ENCODE data around the gene DOCK9. TPM values are rescaled to one million over a fixed set of nuclear protein-coding genes. Genes with fewer than 3 reads are reported as not detected.

The DOCK9 gene
- total RNA-seq, 1 donor from 2014 or later = 45.9 TPM

DNA sequence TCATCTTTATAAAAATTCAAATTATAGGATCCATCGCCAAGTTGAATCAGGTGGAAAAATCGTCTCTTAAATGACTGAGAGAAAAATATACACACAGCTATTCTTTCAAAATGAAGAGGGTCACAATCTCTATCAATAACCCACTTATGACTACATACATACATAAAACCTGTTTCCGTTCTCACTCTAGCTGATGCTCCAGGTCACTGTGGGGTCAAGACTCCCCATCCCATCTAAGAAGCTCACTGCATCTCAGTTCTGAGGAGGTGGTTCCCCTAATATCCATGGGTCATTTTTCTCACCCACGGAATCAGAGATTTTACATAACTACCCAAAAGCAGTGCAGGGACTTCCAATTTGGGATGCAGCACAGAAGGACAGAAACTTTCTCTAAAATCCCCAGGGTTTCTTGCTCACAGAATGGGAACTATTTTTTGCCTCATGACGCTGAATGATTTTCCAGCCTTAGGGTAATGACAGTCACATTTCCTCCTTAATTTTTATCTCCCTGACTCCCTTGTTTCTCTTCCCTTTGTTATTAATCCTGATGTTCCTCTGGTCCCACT is 56.8 kb downstream of the DOCK9 start:
- no peak overlapping the region for H3K27ac Mint-ChIP-seq (ENCODE audit: unreplicated experiment)
- H3K36me3 Mint-ChIP-seq (ENCODE audit: low read depth) = peaks cover 8% of the 10 kb centered on the region
- H3K4me3 Mint-ChIP-seq (ENCODE audit: unreplicated experiment) = no peak overlapping the region
- no peaks in the 10 kb centered on the region for H3K9me3 Mint-ChIP-seq (ENCODE audit: low read depth)
- TF ChIP-seq, protein P1, sequence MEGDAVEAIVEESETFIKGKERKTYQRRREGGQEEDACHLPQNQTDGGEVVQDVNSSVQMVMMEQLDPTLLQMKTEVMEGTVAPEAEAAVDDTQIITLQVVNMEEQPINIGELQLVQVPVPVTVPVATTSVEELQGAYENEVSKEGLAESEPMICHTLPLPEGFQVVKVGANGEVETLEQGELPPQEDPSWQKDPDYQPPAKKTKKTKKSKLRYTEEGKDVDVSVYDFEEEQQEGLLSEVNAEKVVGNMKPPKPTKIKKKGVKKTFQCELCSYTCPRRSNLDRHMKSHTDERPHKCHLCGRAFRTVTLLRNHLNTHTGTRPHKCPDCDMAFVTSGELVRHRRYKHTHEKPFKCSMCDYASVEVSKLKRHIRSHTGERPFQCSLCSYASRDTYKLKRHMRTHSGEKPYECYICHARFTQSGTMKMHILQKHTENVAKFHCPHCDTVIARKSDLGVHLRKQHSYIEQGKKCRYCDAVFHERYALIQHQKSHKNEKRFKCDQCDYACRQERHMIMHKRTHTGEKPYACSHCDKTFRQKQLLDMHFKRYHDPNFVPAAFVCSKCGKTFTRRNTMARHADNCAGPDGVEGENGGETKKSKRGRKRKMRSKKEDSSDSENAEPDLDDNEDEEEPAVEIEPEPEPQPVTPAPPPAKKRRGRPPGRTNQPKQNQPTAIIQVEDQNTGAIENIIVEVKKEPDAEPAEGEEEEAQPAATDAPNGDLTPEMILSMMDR (IDR thresholded peaks at IDR 0.05) = no peak
- no peak for DNase-seq (ENCODE audit: low spot score)
- peaks cover 18% of the 10 kb centered on the region for H3K4me1 Mint-ChIP-seq (ENCODE audit: low read depth)
- no peaks in the 10 kb centered on the region for H3K27me3 Mint-ChIP-seq (ENCODE audit: low read depth)

DNA sequence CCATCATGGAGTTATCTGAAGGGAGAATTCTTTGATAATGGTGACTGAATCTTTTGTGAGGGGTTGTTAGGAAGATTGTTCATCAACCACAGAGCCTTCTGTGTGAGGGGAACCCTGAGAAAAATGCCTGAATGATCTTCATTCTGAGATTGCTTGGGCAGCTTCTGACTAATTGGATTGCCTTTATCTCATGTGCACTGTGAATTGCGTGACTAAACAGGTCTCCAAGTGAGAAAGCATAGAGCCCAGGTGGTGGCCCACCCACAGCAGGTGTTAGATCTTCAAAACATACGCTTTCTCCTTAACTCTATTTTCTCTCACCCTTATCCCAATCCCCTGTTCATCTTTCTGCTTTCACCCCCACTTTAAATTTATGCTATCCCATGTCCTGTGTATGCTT is 58.3 kb downstream of the DOCK9 start:
- H3K27ac Mint-ChIP-seq (ENCODE audit: unreplicated experiment) = no peak overlapping the region
- peaks cover 9% of the 10 kb centered on the region for H3K4me1 Mint-ChIP-seq (ENCODE audit: low read depth)
- no peak overlapping the region for H3K4me3 Mint-ChIP-seq (ENCODE audit: unreplicated experiment)
- DNase-seq (ENCODE audit: low spot score) = no peak
- peaks cover 8% of the 10 kb centered on the region for H3K36me3 Mint-ChIP-seq (ENCODE audit: low read depth)
- no peaks in the 10 kb centered on the region for H3K9me3 Mint-ChIP-seq (ENCODE audit: low read depth)
- H3K27me3 Mint-ChIP-seq (ENCODE audit: low read depth) = no peaks in the 10 kb centered on the region
- TF ChIP-seq, protein P1 (IDR thresholded peaks at IDR 0.05) = no peak

- Mint-ChIP-seq H3K36me3 (ENCODE audit: low read depth) (peaks cover 8% of the 10 kb centered on the region), H3K27me3 (ENCODE audit: low read depth) (no peaks in the 10 kb centered on the region), H3K4me3 (ENCODE audit: unreplicated experiment) (no peak overlapping the region), H3K27ac (ENCODE audit: unreplicated experiment) (no peak overlapping the region), H3K9me3 (ENCODE audit: low read depth) (no peaks in the 10 kb centered on the region), H3K4me1 (ENCODE audit: low read depth) (peaks cover 1% of the 10 kb centered on the region)
- TF ChIP-seq, protein P1 (IDR thresholded peaks at IDR 0.05) = no peak
- DNase-seq (ENCODE audit: low spot score) = no peak
These were observed 59.1 kb downstream of the DOCK9 start for GRCh38 chr13:98918771-98919170.

DNA sequence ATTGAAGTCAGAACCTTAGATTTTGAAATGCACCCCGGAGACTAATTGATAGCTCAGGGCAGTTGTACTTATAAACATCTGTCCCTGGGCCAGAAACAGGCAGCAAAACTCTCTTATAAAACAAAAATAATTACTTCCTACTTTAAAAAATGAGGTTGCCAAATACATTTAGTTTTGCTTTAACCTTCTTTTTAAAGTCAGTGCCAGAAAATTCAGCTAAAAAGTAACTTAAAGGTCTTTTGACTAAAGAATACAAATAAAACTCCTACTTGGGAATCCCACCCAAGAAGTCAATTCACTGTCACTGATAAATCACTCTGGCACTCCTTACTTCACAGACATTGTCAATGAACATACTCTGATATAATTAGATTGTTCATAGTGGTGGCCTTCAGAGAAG is 60.7 kb downstream of the DOCK9 start:
- no peak overlapping the region for H3K4me3 Mint-ChIP-seq (ENCODE audit: unreplicated experiment)
- no peak overlapping the region for H3K27ac Mint-ChIP-seq (ENCODE audit: unreplicated experiment)
- H3K9me3 Mint-ChIP-seq (ENCODE audit: low read depth) = no peaks in the 10 kb centered on the region
- H3K27me3 Mint-ChIP-seq (ENCODE audit: low read depth) = no peaks in the 10 kb centered on the region
- H3K4me1 Mint-ChIP-seq (ENCODE audit: low read depth) = no peaks in the 10 kb centered on the region
- peaks cover 5% of the 10 kb centered on the region for H3K36me3 Mint-ChIP-seq (ENCODE audit: low read depth)
- no peak for DNase-seq (ENCODE audit: low spot score)
- TF ChIP-seq, protein P1 (IDR thresholded peaks at IDR 0.05) = no peak

DNA sequence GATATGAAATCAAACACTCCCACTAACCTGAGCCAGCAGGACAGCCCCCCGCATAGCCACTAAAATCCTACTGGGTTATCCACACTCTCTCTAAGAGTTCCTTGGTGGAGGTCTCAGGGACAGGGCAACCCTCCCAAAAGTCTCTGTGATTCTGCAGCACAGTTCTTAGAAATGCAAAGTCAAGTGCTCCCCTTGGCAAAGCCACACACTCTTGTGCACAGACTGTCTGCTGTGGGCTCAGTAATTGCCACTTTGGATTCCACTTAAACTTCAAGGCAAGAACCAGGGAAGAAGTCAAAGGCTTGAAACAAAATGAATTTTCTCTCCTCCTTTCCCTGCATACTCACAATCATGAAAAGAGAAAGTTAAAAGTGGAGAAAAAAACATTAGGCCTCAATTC is 61.5 kb downstream of the DOCK9 start:
- H3K36me3 Mint-ChIP-seq (ENCODE audit: low read depth) = peaks cover 3% of the 10 kb centered on the region
- H3K4me3 Mint-ChIP-seq (ENCODE audit: unreplicated experiment) = no peak overlapping the region
- DNase-seq (ENCODE audit: low spot score) = no peak
- H3K9me3 Mint-ChIP-seq (ENCODE audit: low read depth) = no peaks in the 10 kb centered on the region
- H3K27me3 Mint-ChIP-seq (ENCODE audit: low read depth) = no peaks in the 10 kb centered on the region
- no peak overlapping the region for H3K27ac Mint-ChIP-seq (ENCODE audit: unreplicated experiment)
- no peaks in the 10 kb centered on the region for H3K4me1 Mint-ChIP-seq (ENCODE audit: low read depth)
- TF ChIP-seq, protein P1 (IDR thresholded peaks at IDR 0.05) = no peak
